ENCODE data around the gene N4BP2L2. TPM values are rescaled to one million over a fixed set of nuclear protein-coding genes. Genes with fewer than 3 reads are reported as not detected.

The N4BP2L2 gene
- total and polyA plus RNA-seq, 4 donors: 85.9 to 187 (median 139) TPM

- Histone ChIP-seq H3K9me3 (ENCODE audit: control insufficient read depth, insufficient read depth, low read length) (no peaks in the 10 kb centered on the region), H3K4me1 (ENCODE audit: control insufficient read depth, insufficient read depth, low read length) (no peaks in the 10 kb centered on the region), H3K27me3 (ENCODE audit: control insufficient read depth, insufficient read depth, low read length) (no peaks in the 10 kb centered on the region), H3K27ac (ENCODE audit: low read depth, low read length) (no peak overlapping the region), H3K36me3 (ENCODE audit: control insufficient read depth, insufficient read depth, low read length) (no peaks in the 10 kb centered on the region), H3K4me3 (ENCODE audit: low read depth, low read length) (no peak overlapping the region)
- peak in 3 of 6 donors; percentile 15 to 35 (median 34) for DNase-seq (ENCODE audit: low read depth in 4 of 6, low spot score in 6 of 6)
- no CpG with 5 or more reads among the region's 1 CpG for WGBS (ENCODE audit: insufficient coverage)
These were observed 84.6 kb downstream of the N4BP2L2 start for GRCh38 chr13:32453981-32454380.

GRCh38 chr13:32448972-32449371 is 89.6 kb downstream of the N4BP2L2 start:
- Histone ChIP-seq H3K4me1 (ENCODE audit: control insufficient read depth, insufficient read depth, low read length) (no peaks in the 10 kb centered on the region), H3K36me3 (ENCODE audit: control insufficient read depth, insufficient read depth, low read length) (no peaks in the 10 kb centered on the region), H3K27ac (ENCODE audit: low read depth, low read length) (no peak overlapping the region), H3K4me3 (ENCODE audit: low read depth, low read length) (no peak overlapping the region), H3K27me3 (ENCODE audit: control insufficient read depth, insufficient read depth, low read length) (no peaks in the 10 kb centered on the region), H3K9me3 (ENCODE audit: control insufficient read depth, insufficient read depth, low read length) (no peaks in the 10 kb centered on the region)
- DNase-seq (ENCODE audit: low read depth in 4 of 6, low spot score in 6 of 6): no peak
- no CpG with 5 or more reads among the region's 1 CpG for WGBS (ENCODE audit: insufficient coverage)

- no peaks in the 10 kb centered on the region for H3K36me3 ChIP-seq (ENCODE audit: control insufficient read depth, insufficient read depth, low read length)
- H3K4me3 ChIP-seq (ENCODE audit: low read depth, low read length): no peak overlapping the region
These were observed 90.5 kb downstream of the N4BP2L2 start for GRCh38 chr13:32447894-32448623.

GRCh38 chr13:32446773-32447465 is 91.7 kb downstream of the N4BP2L2 start:
- no peak for DNase-seq (ENCODE audit: low read depth in 4 of 6, low spot score in 6 of 6)
- Histone ChIP-seq H3K9me3 (ENCODE audit: control insufficient read depth, insufficient read depth, low read length) (no peaks in the 10 kb centered on the region), H3K27ac (ENCODE audit: low read depth, low read length) (no peak overlapping the region), H3K4me3 (ENCODE audit: low read depth, low read length) (no peak overlapping the region), H3K27me3 (ENCODE audit: control insufficient read depth, insufficient read depth, low read length) (no peaks in the 10 kb centered on the region), H3K36me3 (ENCODE audit: control insufficient read depth, insufficient read depth, low read length) (no peaks in the 10 kb centered on the region), H3K4me1 (ENCODE audit: control insufficient read depth, insufficient read depth, low read length) (no peaks in the 10 kb centered on the region)
- WGBS (ENCODE audit: insufficient coverage): 100% methylated on average over 2 of the region's 2 CpGs

More at GRCh38 chr13:32447894-32448623, 90.5 kb downstream of the N4BP2L2 start:
- Histone ChIP-seq H3K27ac (ENCODE audit: low read depth, low read length) (no peak overlapping the region), H3K4me1 (ENCODE audit: control insufficient read depth, insufficient read depth, low read length) (no peaks in the 10 kb centered on the region), H3K27me3 (ENCODE audit: control insufficient read depth, insufficient read depth, low read length) (no peaks in the 10 kb centered on the region), H3K9me3 (ENCODE audit: control insufficient read depth, insufficient read depth, low read length) (no peaks in the 10 kb centered on the region)
- DNase-seq (ENCODE audit: low read depth in 4 of 6, low spot score in 6 of 6): peak in 1 of 6 donors; percentile 54

GRCh38 chr13:32446220-32446619 is 92.4 kb downstream of the N4BP2L2 start:
- 63% methylated on average over 2 of the region's 3 CpGs for WGBS (ENCODE audit: insufficient coverage)
- H3K27me3 ChIP-seq (ENCODE audit: control insufficient read depth, insufficient read depth, low read length): no peaks in the 10 kb centered on the region

GRCh38 chr13:32445461-32445860 is 93.1 kb downstream of the N4BP2L2 start:
- no peak overlapping the region for H3K4me3 ChIP-seq (ENCODE audit: low read depth, low read length)
- no peak for DNase-seq (ENCODE audit: low read depth in 4 of 6, low spot score in 6 of 6)
- H3K4me1 ChIP-seq (ENCODE audit: control insufficient read depth, insufficient read depth, low read length): no peaks in the 10 kb centered on the region
- H3K9me3 ChIP-seq (ENCODE audit: control insufficient read depth, insufficient read depth, low read length): no peaks in the 10 kb centered on the region
- no CpG with 5 or more reads among the region's 2 CpGs for WGBS (ENCODE audit: insufficient coverage)
- no peaks in the 10 kb centered on the region for H3K27me3 ChIP-seq (ENCODE audit: control insufficient read depth, insufficient read depth, low read length)
- H3K36me3 ChIP-seq (ENCODE audit: control insufficient read depth, insufficient read depth, low read length): no peaks in the 10 kb centered on the region
- H3K27ac ChIP-seq (ENCODE audit: low read depth, low read length): no peak overlapping the region

More at GRCh38 chr13:32446220-32446619, 92.4 kb downstream of the N4BP2L2 start:
- Histone ChIP-seq H3K9me3 (ENCODE audit: control insufficient read depth, insufficient read depth, low read length) (no peaks in the 10 kb centered on the region), H3K36me3 (ENCODE audit: control insufficient read depth, insufficient read depth, low read length) (no peaks in the 10 kb centered on the region), H3K4me3 (ENCODE audit: low read depth, low read length) (no peak overlapping the region), H3K4me1 (ENCODE audit: control insufficient read depth, insufficient read depth, low read length) (no peaks in the 10 kb centered on the region), H3K27ac (ENCODE audit: low read depth, low read length) (no peak overlapping the region)
- DNase-seq (ENCODE audit: low read depth in 4 of 6, low spot score in 6 of 6): no peak

- DNase-seq (ENCODE audit: low read depth in 4 of 6, low spot score in 6 of 6): no peak
- no peaks in the 10 kb centered on the region for H3K9me3 ChIP-seq (ENCODE audit: control insufficient read depth, insufficient read depth, low read length)
- no CpG with 5 or more reads among the region's 2 CpGs for WGBS (ENCODE audit: insufficient coverage)
- H3K4me3 ChIP-seq (ENCODE audit: low read depth, low read length): no peak overlapping the region
- no peaks in the 10 kb centered on the region for H3K36me3 ChIP-seq (ENCODE audit: control insufficient read depth, insufficient read depth, low read length)
- no peaks in the 10 kb centered on the region for H3K27me3 ChIP-seq (ENCODE audit: control insufficient read depth, insufficient read depth, low read length)
- no peaks in the 10 kb centered on the region for H3K4me1 ChIP-seq (ENCODE audit: control insufficient read depth, insufficient read depth, low read length)
- H3K27ac ChIP-seq (ENCODE audit: low read depth, low read length): no peak overlapping the region
These were observed 95.5 kb downstream of the N4BP2L2 start for GRCh38 chr13:32443111-32443510.

- H3K4me3 ChIP-seq (ENCODE audit: low read depth, low read length): no peak overlapping the region
- H3K9me3 ChIP-seq (ENCODE audit: control insufficient read depth, insufficient read depth, low read length): no peaks in the 10 kb centered on the region
- no peaks in the 10 kb centered on the region for H3K4me1 ChIP-seq (ENCODE audit: control insufficient read depth, insufficient read depth, low read length)
- peaks cover 3% of the 10 kb centered on the region for H3K36me3 ChIP-seq (ENCODE audit: control insufficient read depth, insufficient read depth, low read length)
- 91% methylated on average over 3 of the region's 4 CpGs for WGBS (ENCODE audit: insufficient coverage)
- H3K27me3 ChIP-seq (ENCODE audit: control insufficient read depth, insufficient read depth, low read length): no peaks in the 10 kb centered on the region
- no peak overlapping the region for H3K27ac ChIP-seq (ENCODE audit: low read depth, low read length)
- no peak for DNase-seq (ENCODE audit: low read depth in 4 of 6, low spot score in 6 of 6)
These were observed 99.7 kb downstream of the N4BP2L2 start for GRCh38 chr13:32438871-32439270.

GRCh38 chr13:32432856-32433255 is 105.7 kb downstream of the N4BP2L2 start:
- H3K9me3 ChIP-seq (ENCODE audit: control insufficient read depth, insufficient read depth, low read length): no peaks in the 10 kb centered on the region
- H3K27me3 ChIP-seq (ENCODE audit: control insufficient read depth, insufficient read depth, low read length): no peaks in the 10 kb centered on the region
- DNase-seq (ENCODE audit: low read depth in 4 of 6, low spot score in 6 of 6): no peak
- no peak overlapping the region for H3K4me3 ChIP-seq (ENCODE audit: low read depth, low read length)
- 97% methylated on average over 3 of the region's 3 CpGs for WGBS (ENCODE audit: insufficient coverage)
- peaks cover 3% of the 10 kb centered on the region for H3K36me3 ChIP-seq (ENCODE audit: control insufficient read depth, insufficient read depth, low read length)
- H3K27ac ChIP-seq (ENCODE audit: low read depth, low read length): no peak overlapping the region
- H3K4me1 ChIP-seq (ENCODE audit: control insufficient read depth, insufficient read depth, low read length): peaks cover 7% of the 10 kb centered on the region

- peaks cover 14% of the 10 kb centered on the region for H3K4me1 ChIP-seq (ENCODE audit: control insufficient read depth, insufficient read depth, low read length)
- H3K9me3 ChIP-seq (ENCODE audit: control insufficient read depth, insufficient read depth, low read length): no peaks in the 10 kb centered on the region
- no peak overlapping the region for H3K4me3 ChIP-seq (ENCODE audit: low read depth, low read length)
- peaks cover 3% of the 10 kb centered on the region for H3K36me3 ChIP-seq (ENCODE audit: control insufficient read depth, insufficient read depth, low read length)
- H3K27me3 ChIP-seq (ENCODE audit: control insufficient read depth, insufficient read depth, low read length): no peaks in the 10 kb centered on the region
- H3K27ac ChIP-seq (ENCODE audit: low read depth, low read length): no peak overlapping the region
- DNase-seq (ENCODE audit: low read depth in 4 of 6, low spot score in 6 of 6): no peak
- WGBS (ENCODE audit: insufficient coverage): no CpG with 5 or more reads among the region's 5 CpGs
These were observed 107.2 kb downstream of the N4BP2L2 start for GRCh38 chr13:32431361-32431760.
